NCI-H1105 treated with DMSO at 0.1 percent for 48 hours (cell line): ENCODE measurements around the gene CASP1.
"Not testable (repeated sequence)": the region's sequence is repeated elsewhere in the genome, so short reads cannot be mapped to it uniquely, and the experiment has no call there.

ENCODE experiments used
- DNase-seq: peaks from one replicate; lab custom pipeline; 2025; lab: John Stamatoyannopoulos, UW

Gene CASP1

GRCh38 chr11:105034813-105035620, at the start of gene CASP1:
Gene CASP1 (minus strand): TSS chr11:105035144. CDS start chr11:105035113, 31 bp downstream.
- no peak for DNase-seq

GRCh38 chr11:105081412-105082150, 46.6 kb upstream of the CASP1 start:
- DNase-seq: no peak

- DNase-seq: not testable (repeated sequence)
These were observed 45.4 kb upstream of the CASP1 start for GRCh38 chr11:105080171-105080906.

DNA sequence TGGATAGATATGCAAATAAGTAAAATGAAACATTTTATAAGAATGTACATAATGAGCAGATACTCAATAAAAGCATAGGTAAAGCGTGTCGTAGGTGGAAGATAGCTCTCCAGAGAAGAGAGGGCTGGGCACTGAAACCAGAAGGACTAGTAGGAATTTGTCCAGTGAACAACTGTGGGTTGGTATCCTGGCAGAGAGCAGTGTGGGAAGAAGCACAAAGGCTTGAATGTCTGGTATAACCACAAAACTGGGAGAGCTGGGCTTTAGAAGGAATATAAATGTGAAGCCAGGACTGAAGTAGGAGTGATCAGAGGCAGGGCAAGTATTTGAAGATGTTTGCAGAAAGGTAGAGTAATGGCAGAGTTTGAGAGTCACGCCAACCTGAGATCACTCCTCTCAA, 43.3 kb upstream of the CASP1 start:
- no peak for DNase-seq

- not testable (repeated sequence) for DNase-seq
These were observed 42.3 kb upstream of the CASP1 start for GRCh38 chr11:105077141-105077790.

DNA sequence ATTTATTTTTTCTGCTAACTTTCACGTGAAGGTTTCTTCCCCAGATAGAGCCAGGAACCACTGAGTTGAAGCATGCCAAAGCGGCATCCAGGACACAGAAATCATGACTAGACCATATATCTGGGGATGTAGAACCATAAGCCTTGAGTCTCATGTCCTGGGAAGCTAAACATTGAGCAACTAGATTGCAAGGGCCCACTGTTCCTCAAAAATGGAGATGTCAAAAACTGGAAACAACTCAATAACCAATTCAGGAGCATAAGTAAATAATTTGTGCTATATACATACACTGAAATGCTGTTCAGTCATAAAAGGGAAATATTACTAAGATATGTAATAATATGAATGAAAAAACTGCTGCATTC, 39.2 kb upstream of the CASP1 start:
- DNase-seq: no peak

- no peak for DNase-seq
These were observed 38.7 kb upstream of the CASP1 start for GRCh38 chr11:105073456-105074165.

- not testable (repeated sequence) for DNase-seq
These were observed 37.1 kb upstream of the CASP1 start for GRCh38 chr11:105072080-105072479.

DNA sequence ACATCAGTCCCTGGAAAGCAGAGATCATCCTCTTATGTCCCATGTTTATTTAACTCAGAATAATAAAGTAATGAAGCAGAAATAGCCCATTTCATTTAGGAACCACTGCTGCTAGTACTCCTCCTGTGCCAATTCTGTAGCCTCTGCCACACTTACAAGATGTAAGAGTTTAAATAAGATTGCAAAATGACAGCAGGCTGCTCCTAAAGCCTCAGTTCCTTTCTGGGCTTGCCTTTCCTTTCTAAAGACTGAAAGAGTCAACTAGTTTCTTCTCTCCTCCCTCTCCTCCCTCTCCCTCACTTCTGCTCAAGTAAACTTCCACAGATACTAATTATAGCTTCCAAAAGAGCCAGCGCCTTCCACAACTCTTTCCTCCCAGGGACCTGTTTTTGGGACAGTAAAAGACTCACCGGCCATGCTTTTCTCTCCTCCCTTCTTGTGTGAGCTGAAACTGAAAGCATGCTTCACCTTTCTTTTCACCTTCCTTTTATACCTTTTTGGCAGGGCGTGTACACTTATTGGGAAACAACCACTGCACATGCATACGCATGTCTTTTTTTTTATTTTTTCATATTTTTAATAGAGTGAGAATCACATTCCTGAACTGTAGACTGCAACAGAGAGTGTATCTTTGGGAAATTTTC, 36.3 kb upstream of the CASP1 start:
- DNase-seq: no peak

DNA sequence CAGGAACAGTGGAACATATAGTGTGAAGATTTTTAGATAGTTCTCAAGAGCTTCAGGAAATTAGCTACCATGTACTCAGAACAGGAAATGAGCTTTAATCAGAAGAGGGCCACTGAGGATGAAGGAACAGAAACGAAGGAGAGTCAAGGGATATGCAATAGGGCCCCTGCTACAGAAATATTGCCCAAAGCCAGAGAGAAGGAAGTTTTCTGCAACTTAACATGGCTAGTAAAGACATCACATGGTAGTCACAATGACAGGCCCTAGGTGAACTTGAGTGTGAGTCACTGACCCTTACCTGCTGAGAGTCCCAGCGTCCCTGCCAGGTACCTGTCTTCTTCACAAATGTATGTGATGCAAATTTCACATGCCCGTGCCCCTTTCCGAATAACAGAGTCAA, 35.4 kb upstream of the CASP1 start:
- no peak for DNase-seq

GRCh38 chr11:105069749-105070148, 34.8 kb upstream of the CASP1 start:
- not testable (repeated sequence) for DNase-seq

DNA sequence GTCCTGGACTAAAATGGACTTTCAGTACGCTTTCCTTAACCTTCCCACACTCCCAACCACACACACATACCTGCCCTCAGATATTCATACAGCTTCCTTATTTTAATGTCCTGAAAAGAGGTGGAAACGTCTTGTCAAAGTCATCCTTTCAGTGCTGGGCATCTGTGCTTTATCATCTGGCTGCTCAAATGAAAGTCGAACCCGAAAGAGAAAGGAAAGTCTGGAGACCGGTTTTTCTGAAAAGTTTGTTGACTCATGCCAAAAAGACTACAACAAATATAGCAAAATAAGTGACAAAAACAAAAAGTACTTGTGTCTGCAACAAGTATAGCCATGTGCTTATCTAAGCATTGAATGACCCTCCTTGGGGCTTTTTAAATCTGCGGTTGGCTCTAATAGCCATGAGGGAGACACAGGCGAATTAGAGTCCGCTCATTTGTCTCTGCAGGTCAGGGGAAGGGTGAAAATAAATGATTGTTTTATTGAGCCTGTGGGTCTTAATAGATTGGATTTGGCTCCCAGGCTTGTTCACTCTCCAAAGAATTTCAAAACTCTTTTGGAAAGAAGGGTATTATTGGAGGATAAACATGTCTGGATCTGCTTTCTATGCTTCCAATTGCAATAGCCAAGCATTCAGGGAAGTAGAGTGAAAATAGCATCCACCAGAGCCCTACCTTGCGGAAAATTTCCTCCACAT, 28.4 kb upstream of the CASP1 start:
- DNase-seq: not testable (repeated sequence)

DNA sequence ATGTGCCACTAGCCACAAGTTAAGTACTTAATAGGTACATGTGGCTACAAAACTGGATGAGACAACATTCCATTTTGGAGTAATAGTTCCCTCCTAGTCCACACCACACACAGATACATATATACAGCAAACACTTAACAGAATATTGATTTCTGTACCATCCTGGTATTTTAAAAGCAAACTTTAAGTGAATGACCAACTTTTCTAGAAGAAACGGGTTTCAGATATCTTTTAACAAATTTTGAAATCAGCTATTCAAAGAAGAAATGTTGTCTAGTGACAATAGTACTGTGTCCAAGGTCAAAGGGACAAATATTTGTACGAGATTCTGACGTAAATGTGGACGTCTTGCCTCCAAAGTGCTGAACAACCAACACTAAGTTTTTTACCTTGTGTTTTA, 22.5 kb upstream of the CASP1 start:
- no peak for DNase-seq

DNA sequence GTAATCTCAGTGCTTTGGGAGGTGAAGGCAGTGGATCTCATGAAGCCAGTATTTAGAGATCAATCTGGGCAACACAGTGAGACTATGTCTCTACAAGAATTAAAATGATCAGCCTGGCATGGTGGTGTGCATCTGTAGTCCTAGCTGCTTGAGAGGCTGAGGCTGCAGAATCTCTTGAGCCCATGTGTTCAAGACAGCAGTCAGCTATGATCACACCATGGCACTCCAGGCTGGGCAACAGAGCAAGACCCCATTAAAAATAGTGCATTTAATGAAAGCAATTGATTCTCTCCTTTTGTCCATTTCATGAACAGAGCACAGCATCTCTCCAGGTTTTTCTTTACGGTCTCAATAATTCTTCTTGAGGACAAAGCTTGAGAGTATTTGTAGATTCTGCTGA, 21.5 kb upstream of the CASP1 start:
- no peak for DNase-seq

GRCh38 chr11:105054723-105055493, 20.0 kb upstream of the CASP1 start:
- no peak for DNase-seq

DNA sequence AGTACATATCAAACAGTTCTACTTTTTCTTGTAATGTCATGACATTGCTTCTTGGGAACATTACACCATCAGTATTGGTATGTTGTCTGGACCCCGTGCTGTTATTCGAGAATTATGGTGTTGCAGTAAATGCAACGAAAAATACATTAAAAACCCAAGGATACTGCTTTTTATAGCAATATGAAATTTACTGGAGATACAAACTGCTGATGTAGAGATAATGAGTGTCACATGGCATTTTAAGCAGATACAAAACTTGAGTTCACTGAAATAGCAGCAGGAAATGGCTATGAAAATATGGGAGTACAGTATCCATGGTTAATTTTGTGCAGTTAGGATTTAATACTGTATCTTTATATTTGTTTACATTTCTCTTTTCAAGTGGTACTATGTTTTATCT, 17.5 kb upstream of the CASP1 start:
- no peak for DNase-seq

DNA sequence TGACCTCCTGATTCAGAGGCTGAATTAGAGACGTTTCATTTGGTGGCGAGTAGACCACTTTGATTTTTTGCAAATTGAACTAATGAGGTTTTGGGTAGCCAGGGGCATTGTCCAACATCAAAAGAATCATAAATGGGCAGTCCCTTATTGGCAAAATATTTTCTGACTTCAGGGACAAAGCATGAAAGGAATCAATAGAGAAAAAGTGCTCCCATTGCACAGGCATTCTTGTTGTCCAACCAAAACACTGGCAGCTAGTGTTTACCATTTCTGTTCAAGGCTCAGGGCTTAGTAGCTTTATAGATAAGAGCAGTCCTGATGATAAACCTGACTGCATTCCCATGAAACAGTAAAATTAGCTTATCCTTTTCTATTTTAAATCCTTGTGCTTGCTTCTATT, 16.6 kb upstream of the CASP1 start:
- DNase-seq: no peak

DNA sequence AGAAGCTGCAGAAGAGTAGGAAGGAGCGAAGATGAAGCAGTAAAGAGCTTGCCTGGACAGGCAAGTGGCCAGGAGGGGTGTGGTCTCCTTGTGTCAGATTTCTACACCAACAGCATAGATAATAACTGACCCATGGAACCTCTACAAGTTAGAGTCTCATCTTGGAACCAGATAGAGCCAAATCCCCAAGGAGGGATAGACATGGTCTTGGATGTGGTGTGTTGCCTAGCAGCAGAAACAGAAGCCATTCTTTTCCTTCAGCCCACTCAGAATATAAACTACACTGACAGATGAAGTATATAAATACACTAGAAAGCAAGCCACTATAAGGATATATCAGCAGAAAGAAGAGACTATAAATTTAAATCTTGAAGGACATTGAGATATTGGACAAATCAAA, 14.5 kb upstream of the CASP1 start:
- DNase-seq: no peak

- DNase-seq: no peak
These were observed 12.1 kb upstream of the CASP1 start for GRCh38 chr11:105046898-105047579.
